Measurements from ENCODE around the gene NPAS3. TPM values are rescaled to one million over a fixed set of nuclear protein-coding genes. Genes with fewer than 3 reads are reported as not detected.

NPAS3 gene
- total and polyA plus RNA-seq, 2 of the 13 experiments (the other 11 are each of a cell fraction or from before 2014, with no cell fraction given) = not detected

GRCh38 chr14:33848706-33849454 lies 910.2 kb downstream of the NPAS3 start (continued):
- TF ChIP-seq KLF6 (CRISPR knock-in tag; IDR thresholded peaks at IDR 0.05) = no peak; the same call in 1 of the 2 replicates
- TF ChIP-seq HDAC1 (CRISPR knock-in tag; IDR thresholded peaks at IDR 0.05) = no peak
- no peak for TF ChIP-seq HIVEP1 (CRISPR knock-in tag; IDR thresholded peaks at IDR 0.05)
- no peak for TF ChIP-seq ZNF7 (CRISPR knock-in tag; IDR thresholded peaks at IDR 0.05)
- TF ChIP-seq SMAD1 (CRISPR knock-in tag; IDR thresholded peaks at IDR 0.05; ENCODE audit: borderline replicate concordance, low read depth) = no peak
- TF ChIP-seq ARHGAP35 (CRISPR knock-in tag; IDR thresholded peaks at IDR 0.05; ENCODE audit: borderline replicate concordance) = no peak
- TF ChIP-seq SNAPC2 (CRISPR knock-in tag; IDR thresholded peaks at IDR 0.05) = 0 out of 2 replicates have a peak, but pooled peaks have one; percentile 55
- TF ChIP-seq FOXK1 (CRISPR knock-in tag; IDR thresholded peaks at IDR 0.05; ENCODE audit: borderline replicate concordance, low read depth) = peak; percentile 15; the same call in 1 of the 2 replicates
- TF ChIP-seq TEAD3 (CRISPR knock-in tag; optimal IDR thresholded peaks at IDR 0.05; ENCODE audit: borderline replicate concordance) = peak; percentile 64
- no peak for TF ChIP-seq FIP1L1 (IDR thresholded peaks at IDR 0.05; ENCODE audit: borderline replicate concordance, insufficient read depth, low read depth, low read length)
- no peak for TF ChIP-seq SNRNP70 (IDR thresholded peaks at IDR 0.05; ENCODE audit: low read depth, low read length)
- no peak for TF ChIP-seq WIZ (CRISPR knock-in tag; IDR thresholded peaks at IDR 0.05)
- no peak for TF ChIP-seq HMGXB3 (CRISPR knock-in tag; IDR thresholded peaks at IDR 0.05; ENCODE audit: borderline replicate concordance)
- TF ChIP-seq TBX2 (CRISPR knock-in tag; IDR thresholded peaks at IDR 0.05; ENCODE audit: borderline replicate concordance) = no peak
- no peak for TF ChIP-seq PLRG1 (conservative IDR thresholded peaks at IDR 0.05)
- peak; percentile 62; the same call in 1 of the 2 replicates for TF ChIP-seq ZNF501 (CRISPR knock-in tag; IDR thresholded peaks at IDR 0.05)
- no peak for TF ChIP-seq ZNF770 (CRISPR knock-in tag; IDR thresholded peaks at IDR 0.05)
- no peak for TF ChIP-seq HNF4G (IDR thresholded peaks at IDR 0.05; ENCODE audit: borderline replicate concordance, low read depth, low read length)
- TF ChIP-seq HNF4G (CRISPR knock-in tag; IDR thresholded peaks at IDR 0.05; ENCODE audit: borderline replicate concordance, low read depth) = peak; percentile 41; the same call in 1 of the 2 replicates
- peak; percentile 71; the same call in 1 of the 2 replicates for TF ChIP-seq MIER2 (CRISPR knock-in tag; IDR thresholded peaks at IDR 0.05)
- no peak for TF ChIP-seq HNRNPK (IDR thresholded peaks at IDR 0.05; ENCODE audit: low read depth, low read length, poor library complexity, severe bottlenecking)
- no peak for TF ChIP-seq ZNF563 (CRISPR knock-in tag; IDR thresholded peaks at IDR 0.05)
- 0 out of 2 replicates have a peak, but pooled peaks have one; percentile 28 for TF ChIP-seq ZNF121 (CRISPR knock-in tag; IDR thresholded peaks at IDR 0.05)
- TF ChIP-seq ZNF746 (CRISPR knock-in tag; IDR thresholded peaks at IDR 0.05) = no peak

All from HepG2 (cell line).